ENCODE data around the gene MPV17L2.
A peak's percentile ranks its signal among the peaks of the same experiment; 100 is the strongest.

The MPV17L2 gene

GRCh38 chr19:18160971-18161635 lies 31.9 kb upstream of the MPV17L2 start:
- peak; percentile 73 for DNase-seq

DNA sequence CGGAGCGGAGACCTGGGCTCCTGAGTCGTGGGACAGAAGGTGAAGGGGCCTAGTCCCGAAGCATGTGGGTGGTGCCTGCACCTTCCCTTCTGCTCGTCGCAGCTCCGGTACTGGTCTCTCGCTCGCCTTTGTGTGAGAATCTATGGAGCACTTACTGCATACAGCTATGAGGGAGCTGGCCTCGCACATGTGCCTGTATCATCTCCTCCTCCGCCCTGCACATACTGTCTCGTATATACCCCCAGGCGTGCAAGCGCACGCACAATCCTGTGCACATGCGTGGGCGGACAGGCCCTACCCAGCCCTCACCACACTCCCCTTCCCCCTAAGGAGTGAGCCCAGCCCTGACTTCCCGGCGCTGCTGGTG lies 31.4 kb upstream of the MPV17L2 start:
- no peak for DNase-seq

GRCh38 chr19:18164072-18164471 lies 28.9 kb upstream of the MPV17L2 start:
- no peak for DNase-seq

GRCh38 chr19:18165794-18166544 lies 27.0 kb upstream of the MPV17L2 start:
- DNase-seq, result no peak

- no peak for DNase-seq
Observed at GRCh38 chr19:18167011-18167410, 26.0 kb upstream of the MPV17L2 start.

DNA sequence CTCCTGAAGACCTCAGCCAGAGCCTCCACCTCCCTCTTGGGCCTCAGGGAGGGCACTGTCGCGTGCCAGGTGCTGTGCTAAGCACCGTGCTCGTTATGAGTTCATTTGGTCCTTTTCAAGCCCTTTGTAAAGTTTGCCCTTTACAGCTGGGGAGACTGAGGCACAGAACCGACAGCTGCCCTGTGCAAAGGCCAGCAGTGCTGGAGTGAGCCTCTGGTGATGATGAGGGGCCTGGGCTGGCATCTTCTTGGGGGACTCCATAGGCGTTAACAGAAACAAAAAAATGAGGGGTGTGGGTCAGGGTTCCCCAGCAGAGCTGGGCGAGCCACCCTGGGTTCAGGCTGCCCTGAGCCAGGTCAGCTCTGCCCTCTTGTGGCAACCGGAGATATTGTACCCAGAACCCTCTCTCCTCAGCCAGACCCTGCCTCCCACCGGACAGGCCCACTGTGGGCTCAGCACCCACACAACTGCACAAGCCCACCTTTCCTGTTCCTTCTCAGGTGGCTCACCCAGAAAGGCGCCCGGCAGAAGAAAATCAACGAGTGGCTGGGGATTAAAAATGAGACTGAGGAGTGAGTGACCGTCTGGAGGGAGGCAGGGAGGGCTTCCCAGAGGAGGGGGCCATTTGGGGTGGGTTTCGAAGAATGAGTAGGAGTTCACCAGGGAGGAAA lies 24.9 kb upstream of the MPV17L2 start:
- DNase-seq, result peak; percentile 79

DNA sequence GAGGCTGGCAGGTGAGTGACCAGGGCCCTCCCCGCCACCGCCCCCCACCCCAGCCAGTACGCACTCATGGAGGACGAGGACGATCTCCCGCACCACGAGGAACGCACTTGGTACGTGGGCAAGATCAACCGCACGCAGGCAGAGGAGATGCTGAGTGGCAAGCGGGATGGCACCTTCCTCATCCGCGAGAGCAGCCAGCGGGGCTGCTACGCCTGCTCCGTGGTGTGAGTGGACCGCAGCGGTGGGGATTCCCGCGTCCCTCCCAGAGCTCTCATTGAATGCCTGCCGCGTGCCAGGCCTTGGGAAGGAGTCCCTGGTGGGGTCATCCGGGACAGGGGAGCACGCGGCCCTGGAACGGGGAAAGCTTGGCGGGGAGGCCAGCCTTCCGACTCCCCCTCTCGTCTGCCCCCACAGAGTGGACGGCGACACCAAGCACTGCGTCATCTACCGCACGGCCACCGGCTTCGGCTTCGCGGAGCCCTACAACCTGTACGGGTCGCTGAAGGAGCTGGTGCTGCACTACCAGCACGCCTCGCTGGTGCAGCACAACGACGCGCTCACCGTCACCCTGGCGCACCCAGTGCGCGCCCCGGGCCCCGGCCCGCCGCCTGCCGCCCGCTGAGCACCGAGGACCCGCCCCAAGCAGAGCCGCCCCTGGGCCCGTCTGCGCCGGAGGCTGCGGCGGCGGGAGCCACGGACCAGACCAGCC lies 24.2 kb upstream of the MPV17L2 start:
- DNase-seq, result no peak

DNA sequence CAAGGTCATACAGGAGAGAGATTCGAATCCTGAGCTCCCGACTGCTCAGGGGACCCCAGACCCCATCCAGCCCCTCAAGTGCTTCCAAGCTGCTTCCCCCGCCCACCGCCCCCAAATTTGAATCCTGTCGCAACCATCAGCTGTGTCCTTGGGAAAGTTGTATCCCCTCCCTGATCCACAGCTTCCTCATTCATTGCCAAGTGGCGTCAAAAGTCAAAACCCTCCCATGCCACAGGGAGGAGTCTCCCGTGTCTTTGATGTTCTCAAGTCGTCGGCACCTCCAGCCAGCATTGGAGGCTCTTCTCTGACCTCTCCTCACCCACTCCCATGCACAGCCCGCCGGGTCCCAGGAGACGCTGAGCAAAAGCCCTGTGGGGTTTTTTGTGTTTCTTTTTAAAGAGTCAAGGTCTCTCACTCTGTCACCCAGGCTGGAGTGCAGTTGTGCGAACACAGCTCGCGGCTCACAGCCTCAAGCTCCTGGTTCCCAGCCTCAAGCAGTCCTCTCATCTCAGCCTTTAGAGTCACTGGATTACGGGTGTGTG lies 22.2 kb upstream of the MPV17L2 start:
- no peak for DNase-seq

DNA sequence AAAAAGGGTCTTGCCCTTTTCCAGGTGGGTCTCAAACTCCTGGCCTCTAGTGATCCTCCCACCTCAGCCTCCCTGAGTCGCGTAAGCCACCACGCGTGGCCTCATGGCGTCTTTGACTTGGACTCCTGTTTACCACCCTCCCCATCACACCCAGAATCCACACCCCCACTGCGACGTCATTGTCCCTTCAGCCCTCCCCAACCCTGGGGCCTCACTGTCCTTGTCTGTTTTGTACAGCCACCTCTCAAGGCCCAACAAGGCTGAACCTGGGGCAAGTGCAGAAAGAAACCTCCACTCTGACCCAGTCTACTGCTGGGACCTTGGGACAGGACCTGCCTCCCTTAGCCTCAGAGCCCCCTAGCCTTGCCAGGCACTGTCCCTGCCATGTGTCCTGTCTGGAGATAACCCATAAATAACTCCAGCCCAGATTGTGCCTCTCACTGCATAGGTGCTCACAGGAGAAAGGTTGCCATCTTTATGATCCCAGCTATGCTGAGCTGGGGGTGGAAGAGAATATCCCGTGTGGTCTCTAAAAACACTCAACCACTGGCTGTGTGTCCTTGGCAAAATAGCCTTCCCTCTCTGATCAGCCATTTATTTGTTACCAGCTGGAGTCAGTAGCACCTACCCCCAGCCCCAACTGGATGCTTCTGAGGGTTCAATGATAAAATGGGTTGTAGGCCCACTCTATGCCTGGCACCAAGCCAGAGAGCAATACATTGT lies 21.3 kb upstream of the MPV17L2 start:
- DNase-seq, result no peak

- DNase-seq, result no peak
Observed at GRCh38 chr19:18172331-18173053, 20.5 kb upstream of the MPV17L2 start.

DNA sequence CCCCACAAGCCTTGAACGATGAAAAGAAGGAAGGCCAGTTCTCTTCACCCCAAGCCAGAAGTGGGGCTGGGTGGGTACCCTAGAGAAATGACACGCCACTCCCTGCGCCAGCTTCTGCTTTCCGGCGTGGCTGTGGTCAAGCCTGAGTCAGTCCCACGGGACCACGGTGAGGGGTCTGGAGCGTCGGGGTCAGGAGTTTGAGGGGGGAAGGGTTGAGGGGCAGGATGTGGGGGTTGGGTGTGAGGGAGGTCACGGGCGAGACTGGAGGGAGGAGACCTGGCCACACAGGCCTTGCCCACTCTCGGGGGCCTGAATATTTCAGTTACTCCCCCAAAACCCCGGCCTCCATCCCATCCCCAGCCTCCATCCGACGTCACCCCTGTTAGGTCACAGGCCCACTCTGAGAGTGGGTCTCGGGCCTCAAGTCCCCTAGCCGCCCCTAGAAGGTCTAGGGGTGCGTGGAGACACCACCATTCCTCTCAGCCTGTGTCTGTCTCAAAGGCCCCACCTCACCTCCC lies 19.9 kb upstream of the MPV17L2 start:
- no peak for DNase-seq

GRCh38 chr19:18173572-18174288 lies 19.3 kb upstream of the MPV17L2 start, which contains the start of gene IFI30:
TSS of gene IFI30 (plus strand) at chr19:18173813. CDS start at chr19:18173842, 29 bp downstream.
- peak; percentile 87 for DNase-seq

DNA sequence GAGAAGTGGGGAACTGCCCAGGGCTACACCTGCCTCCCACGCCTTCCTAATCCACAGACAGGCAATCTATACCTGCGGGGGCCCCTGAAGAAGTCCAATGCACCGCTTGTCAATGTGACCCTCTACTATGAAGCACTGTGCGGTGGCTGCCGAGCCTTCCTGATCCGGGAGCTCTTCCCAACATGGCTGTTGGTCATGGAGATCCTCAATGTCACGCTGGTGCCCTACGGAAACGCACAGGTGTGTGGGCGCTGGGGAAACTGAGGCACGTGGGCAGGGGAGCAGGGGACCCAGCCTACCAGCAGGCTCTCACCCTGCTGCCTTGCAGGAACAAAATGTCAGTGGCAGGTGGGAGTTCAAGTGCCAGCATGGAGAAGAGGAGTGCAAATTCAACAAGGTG lies 18.0 kb upstream of the MPV17L2 start:
- no peak for DNase-seq

GRCh38 chr19:18176367-18177310 lies 16.4 kb upstream of the MPV17L2 start:
- no peak for DNase-seq

GRCh38 chr19:18179957-18180356 lies 13.1 kb upstream of the MPV17L2 start:
- no peak for DNase-seq

DNA sequence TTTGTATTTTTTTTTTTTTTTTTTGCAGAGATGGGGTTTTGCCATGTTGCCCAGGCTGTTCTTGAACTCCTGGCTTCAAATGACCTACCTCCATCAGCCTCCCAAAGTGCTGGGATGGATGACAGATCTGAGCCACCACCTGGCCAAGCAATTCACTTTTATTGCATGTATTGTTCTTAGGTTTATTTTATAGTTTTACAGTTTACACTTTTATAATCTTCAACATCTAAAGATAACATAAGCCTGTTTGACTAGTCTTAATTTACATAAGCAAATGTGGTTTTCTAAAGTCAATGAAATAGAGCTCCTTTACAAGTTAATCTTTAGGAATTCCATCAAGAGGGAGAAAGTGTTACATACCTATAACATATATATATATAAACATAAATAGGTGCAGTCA lies 9.5 kb upstream of the MPV17L2 start:
- no peak for DNase-seq

GRCh38 chr19:18185538-18185937 lies 7.5 kb upstream of the MPV17L2 start:
- no peak for DNase-seq

- DNase-seq, result no peak
Observed at GRCh38 chr19:18190278-18190677, 2.7 kb upstream of the MPV17L2 start.

DNA sequence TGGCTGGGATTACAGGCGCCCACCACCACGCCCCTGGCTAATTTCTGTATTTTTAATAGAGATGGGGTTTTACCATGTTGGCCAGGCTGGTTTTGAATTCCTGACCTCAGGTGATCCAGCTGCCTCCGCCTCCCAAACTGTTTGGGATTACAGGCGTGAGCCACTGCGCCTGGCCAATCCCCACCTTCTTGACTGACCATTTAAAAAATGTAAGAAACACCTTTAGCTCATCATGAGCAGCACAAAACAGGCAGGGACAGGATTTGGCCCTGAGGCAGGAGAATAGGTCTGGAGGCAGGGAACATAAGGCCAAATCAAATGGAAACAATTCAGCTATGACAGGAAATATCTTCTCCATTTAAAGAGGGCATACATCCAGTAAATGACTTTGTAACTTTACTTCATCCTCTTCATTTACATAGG lies 1.4 kb upstream of the MPV17L2 start:
- peak; percentile 66 for DNase-seq

Data from NCI-H82 (cell line).